Activated naive CD4-positive, alpha-beta T cell treated with anti-CD3 and anti-CD28 coated beads, Interleukin-2, amount 50 U/mL, for 16 hours (primary cell): ENCODE results near the gene NECAB2.

Source experiments
- DNase-seq: peaks from one replicate; pipeline ENCODE4 v3.0.0-alpha.2; 2020

Gene NECAB2

GRCh38 chr16:84029297-84030047, 61.4 kb downstream of the NECAB2 start:
- DNase-seq: no peak

- DNase-seq: no peak
These were observed 63.5 kb downstream of the NECAB2 start for GRCh38 chr16:84031556-84031955.

DNA sequence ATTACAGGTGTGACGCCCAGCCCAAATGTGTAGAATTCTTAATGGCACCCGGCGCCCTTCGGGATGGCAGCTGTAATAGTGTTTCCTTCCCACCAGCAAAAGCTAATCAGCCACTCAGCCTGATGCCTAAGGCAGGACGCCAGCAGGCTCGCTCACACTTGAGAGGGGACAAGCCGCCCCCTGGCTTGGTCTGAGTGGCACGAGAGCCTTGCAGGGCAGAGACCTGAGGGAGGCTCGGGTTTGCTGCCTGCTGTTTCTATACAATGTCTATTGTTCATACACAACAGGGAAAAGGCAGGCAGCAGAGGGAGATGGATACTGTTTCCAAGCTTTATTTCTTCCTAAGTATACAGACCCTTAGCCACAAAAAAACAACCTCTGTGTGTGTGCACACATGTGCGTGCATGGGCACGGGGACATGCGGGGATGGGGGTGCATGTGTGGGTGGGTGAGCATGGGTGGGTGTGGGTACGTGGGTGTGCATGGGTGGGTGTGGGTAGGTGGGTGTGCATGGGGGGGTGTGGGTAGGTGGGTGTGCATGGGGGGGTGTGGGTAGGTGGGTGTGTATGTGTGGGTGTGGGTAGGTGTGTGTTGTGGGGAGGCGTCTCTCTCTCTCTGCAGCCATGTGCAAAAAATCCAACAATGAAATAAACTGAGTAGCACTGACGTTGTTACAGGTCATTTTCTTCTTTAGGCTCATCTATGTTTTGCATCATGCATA, 64.6 kb downstream of the NECAB2 start:
- no peak for DNase-seq

DNA sequence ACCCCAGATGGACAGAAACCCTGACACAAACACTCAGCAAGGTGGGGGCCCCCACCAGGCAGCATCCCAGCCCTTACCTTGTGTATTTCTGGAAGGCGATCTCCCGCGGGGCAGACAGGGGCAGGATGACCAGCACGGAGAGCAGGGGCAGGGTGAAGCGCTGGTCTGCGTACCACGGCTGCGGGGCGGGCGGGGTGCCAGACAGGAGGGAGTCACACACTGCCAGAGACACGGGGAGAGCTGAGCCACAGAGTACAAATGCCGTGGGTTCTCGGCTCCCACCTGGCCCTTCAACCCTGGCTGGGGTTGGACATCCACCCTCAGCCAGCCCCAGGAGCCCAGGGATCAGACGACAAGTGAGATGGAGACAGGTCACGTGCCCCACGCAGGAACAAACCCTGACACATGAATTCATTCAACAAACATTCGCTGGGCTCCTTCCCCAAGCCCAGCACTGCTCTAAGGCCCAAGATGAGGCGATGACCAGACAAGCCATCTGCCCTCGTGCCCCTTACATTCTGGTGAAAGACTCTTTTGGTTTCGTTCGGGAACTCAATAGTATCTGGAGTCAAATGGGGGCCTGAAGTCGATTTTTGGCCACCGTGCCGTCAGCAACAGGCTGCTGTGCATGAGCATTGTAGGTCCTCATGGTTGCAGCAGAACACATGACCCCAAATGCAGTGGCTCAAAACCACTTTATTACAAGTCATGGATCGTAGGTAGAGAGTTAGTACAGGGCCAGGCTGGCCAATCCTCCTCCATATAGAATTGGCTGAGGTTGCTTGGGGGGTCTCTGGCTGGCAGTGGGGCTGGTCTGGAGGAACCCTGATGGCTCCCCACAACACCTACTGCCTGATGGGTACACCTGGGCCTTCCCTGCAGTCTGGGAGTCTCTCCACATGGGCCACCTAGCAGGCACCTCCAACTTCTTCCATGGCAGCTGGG, 65.5 kb downstream of the NECAB2 start:
- DNase-seq: no peak

GRCh38 chr16:84034516-84034915, 66.5 kb downstream of the NECAB2 start:
- DNase-seq: no peak

DNA sequence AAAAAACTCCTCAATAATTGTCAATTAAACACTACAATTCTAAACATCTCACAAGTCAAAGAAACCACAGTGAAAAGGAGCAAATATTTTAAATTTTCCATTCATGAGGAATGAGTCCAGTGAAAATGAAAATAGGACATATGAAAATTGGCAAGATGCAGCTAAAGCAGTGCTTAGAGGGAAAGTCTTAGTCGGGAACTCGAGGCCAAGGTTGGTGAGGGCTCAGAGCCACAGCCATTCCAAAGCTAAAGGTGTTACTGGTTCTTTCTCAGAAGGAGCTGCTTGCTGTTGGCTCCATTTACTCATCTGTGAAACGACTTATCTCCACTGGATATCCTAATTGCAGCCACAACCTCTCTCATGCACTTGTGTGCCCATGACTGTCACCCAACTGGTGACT, 68.1 kb downstream of the NECAB2 start:
- DNase-seq: no peak

DNA sequence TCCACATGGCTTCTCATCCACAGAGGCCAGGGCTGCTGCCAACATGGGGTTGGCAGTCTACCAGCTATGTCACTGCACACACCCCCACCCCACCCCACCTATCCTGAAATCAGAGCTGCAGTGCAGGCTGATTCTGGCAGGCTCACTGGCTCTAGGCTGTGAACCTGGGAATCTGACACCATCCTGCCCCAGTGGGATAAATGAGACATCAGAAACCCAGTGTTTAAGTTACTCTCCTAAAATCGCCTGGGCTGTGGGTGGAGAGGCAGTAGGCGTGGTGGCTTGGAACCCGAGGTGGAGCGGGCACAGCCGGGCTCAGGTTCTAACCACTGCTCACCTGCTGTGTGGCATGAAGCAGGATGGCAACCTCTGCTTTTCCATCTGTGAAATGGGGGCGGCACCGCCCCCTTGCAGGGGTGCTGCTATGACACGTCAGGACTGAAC, 69.0 kb downstream of the NECAB2 start:
- DNase-seq: no peak

DNA sequence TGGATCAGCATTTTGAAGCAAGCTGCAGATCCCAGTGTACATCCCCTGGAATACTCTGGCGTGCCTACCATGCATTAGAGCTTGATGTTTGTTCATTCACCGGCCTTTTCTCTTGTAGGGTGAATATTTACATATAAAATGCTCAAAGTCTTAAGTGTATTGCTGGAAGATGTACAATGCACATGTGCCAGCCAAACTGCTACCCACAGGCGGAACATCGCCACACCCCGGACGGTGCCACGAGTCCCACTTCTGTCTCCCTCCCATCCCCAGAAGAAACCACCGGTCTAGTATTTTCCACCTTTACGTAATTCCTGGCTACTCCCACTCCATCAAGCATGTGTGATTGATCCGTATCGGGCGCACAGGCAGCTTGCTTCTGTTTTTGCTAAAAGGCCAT, 70.4 kb downstream of the NECAB2 start:
- DNase-seq: no peak

DNA sequence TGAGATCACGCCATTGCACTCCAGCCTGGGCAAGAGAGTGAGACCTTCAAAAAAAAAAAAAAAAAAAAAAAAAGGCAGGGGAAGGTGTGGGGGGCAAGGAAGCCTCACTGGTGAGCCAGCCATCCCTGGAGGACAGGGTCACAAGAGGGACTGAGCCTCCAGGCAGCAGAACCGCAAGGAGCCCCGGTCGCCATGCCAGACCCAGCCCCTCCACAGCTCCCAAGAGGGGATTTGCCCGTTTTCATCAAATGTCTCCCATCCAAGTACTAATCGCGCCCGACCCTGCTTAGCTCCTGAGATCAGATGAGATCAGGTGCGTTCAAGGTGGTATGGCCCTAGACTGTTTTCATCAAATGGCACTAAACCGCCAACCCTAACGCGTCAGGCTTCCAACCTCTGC, 71.7 kb downstream of the NECAB2 start:
- no peak for DNase-seq

GRCh38 chr16:84040226-84040822, 72.3 kb downstream of the NECAB2 start:
- no peak for DNase-seq

- DNase-seq: no peak
These were observed 73.1 kb downstream of the NECAB2 start for GRCh38 chr16:84040823-84041820.

DNA sequence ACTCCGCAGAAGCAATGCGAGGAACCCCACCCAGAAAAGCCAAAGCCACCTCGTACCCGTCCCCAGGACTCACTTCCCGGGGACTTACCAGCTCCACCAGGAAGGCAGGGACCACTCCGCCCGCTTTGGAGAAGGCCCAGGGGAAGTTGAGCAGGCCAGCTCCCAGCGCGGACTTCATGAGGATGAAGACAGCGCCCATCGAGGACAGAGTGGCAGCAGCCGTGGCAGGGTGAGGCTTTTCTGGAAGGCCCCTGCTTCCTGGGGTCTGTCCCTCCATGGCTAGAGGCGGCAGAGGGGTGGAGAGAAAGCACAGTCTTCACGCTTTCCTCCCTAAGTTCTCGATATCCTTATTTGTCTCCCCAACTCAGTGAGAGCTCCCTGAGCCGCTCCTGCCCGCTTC, 73.8 kb downstream of the NECAB2 start:
- DNase-seq: no peak

DNA sequence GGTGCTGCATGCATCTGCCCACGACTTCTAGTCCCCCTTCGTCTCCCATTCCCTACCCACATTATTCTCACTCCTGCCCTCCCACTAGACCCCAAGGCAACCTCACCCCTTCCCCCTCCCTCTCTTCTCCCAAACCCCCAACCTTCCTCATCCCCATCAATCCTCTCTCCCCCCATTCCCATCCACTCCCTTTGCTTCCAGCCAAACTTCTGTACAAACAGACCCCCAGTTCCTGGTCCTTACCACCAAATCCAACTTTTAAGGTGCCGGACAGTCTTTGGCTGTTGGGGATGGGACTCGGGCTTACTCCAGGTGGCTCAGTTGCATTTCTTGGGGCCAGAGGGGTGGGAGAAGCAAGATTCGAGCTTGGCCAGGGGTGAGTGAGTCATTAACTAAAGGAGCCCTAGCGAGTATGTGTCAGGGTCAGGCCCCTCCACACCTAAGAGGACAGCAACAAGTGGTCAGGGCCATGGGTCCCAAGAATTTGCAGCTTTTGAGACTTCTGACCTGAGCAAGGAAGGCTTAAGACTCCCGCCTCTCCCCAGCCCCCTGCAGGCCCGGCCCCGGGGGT, 74.3 kb downstream of the NECAB2 start, which contains the start of gene SLC38A8:
Gene SLC38A8, minus strand, starts transcription at position 488 of the 571 bp plus-strand sequence. CDS start 638 bp downstream, outside the sequence.
- DNase-seq: no peak

DNA sequence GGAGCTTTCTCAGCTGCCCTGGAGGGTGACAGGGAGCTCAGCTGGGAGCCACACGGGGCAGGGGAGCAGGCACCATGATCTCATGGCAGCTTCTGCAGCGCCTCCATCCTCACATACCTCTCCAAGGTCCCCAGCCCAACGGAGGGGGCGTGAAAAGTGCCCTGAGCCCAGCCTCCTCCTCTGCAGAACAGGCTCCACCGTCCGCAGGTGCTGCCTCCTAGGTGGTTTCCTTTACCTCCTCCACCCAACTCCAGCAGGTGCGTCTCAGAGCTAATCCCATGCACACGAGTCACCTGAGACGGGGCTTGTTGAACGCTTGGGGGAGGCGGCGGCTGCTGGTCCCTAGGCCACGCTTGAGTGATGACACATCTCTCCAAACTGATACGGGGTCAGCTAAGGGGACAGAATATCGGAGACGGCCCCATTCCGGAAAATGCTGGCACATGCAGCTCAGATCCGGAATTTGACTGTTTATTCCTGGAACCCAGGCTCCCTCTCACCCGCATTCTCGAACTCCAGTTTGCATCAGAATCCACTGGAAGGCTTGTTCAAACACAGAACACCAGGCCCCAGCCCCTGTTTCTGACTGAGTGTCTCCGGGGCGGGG, 74.9 kb downstream of the NECAB2 start:
- DNase-seq: no peak

- no peak for DNase-seq
These were observed 75.6 kb downstream of the NECAB2 start for GRCh38 chr16:84043486-84044117.

DNA sequence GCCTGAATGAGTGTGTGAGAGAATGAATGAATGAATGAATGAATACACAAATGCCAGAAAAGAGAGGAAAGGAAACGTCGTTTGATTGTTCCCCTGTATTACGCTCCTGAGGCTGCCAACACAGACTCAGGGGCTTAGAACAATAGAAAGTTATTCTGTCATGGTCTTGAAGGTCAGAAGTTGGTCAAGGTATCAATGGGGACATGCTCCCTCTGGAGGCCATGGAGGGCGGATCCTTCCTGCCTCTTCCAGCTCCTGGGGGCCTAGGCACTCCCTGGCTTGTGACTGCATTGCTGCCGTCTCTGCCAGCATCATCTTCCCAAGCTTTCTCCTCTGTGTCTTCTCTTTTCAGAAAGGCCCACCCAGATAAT, 76.1 kb downstream of the NECAB2 start:
- DNase-seq: no peak

- DNase-seq: no peak
These were observed 77.2 kb downstream of the NECAB2 start for GRCh38 chr16:84045001-84045817.

- DNase-seq: no peak
These were observed 77.9 kb downstream of the NECAB2 start for GRCh38 chr16:84045818-84046470.

GRCh38 chr16:84047206-84047605, 79.2 kb downstream of the NECAB2 start:
- DNase-seq: no peak
